Vagina (tissue), 2 donors: Measurements from ENCODE around the gene TSPAN14.

Experiments used
- POLR2A ChIP-seq, 2 donors: fragments of 450-650 bp; IDR thresholded peaks; one replicate each; pipeline ENCODE4 v1.6.1; 2017; ENCODE audit warnings: antibody characterized with exemption in 2 of 2, mild to moderate bottlenecking in 2 of 2, moderate library complexity in 2 of 2
- POLR2AphosphoS5 ChIP-seq, 2 donors: sonication (generic); formaldehyde crosslinking; IDR thresholded peaks; one replicate each; pipeline ENCODE4 v1.9.0; 2017; ENCODE audit warnings: antibody characterized with exemption in 2 of 2, mild to moderate bottlenecking in 2 of 2, low read depth in 1 of 2; ENCODE audit not compliant: insufficient read depth in 1 of 2
- TF ChIP-seq, protein P1 (sequence below), 3 experiments: fragments of 450-650 bp in 2 of 3; fragments of 200-600 bp in 1 of 3; sonication (generic) in 1 of 3; IDR thresholded peaks; one replicate each; pipeline ENCODE4 v1.5.1; 2017 to 2019; ENCODE audit warnings: antibody characterized with exemption in 3 of 3, mild to moderate bottlenecking in 2 of 3, moderate library complexity in 2 of 3

GRCh38 chr10:80405626-80406025, 48.5 kb upstream of the TSPAN14 start:
- TF ChIP-seq POLR2AphosphoS5 (IDR thresholded peaks at IDR 0.05; ENCODE audit: insufficient read depth in 1 of 2, low read depth in 1 of 2) (no peak), POLR2A (IDR thresholded peaks at IDR 0.05) (no peak)
- TF ChIP-seq, protein P1, sequence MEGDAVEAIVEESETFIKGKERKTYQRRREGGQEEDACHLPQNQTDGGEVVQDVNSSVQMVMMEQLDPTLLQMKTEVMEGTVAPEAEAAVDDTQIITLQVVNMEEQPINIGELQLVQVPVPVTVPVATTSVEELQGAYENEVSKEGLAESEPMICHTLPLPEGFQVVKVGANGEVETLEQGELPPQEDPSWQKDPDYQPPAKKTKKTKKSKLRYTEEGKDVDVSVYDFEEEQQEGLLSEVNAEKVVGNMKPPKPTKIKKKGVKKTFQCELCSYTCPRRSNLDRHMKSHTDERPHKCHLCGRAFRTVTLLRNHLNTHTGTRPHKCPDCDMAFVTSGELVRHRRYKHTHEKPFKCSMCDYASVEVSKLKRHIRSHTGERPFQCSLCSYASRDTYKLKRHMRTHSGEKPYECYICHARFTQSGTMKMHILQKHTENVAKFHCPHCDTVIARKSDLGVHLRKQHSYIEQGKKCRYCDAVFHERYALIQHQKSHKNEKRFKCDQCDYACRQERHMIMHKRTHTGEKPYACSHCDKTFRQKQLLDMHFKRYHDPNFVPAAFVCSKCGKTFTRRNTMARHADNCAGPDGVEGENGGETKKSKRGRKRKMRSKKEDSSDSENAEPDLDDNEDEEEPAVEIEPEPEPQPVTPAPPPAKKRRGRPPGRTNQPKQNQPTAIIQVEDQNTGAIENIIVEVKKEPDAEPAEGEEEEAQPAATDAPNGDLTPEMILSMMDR (IDR thresholded peaks at IDR 0.05) = no peak
